UCSD-AML1 (cell line): ENCODE measurements around the gene BOC.

ENCODE experiments used
- DNase-seq: peaks from one replicate; lab custom pipeline; 2025; ENCODE audit not compliant: unreplicated experiment; lab: John Stamatoyannopoulos, UW

Gene BOC

GRCh38 chr3:113249111-113249510 is 37.8 kb downstream of the BOC start:
- DNase-seq, result no peak

GRCh38 chr3:113249601-113250000 is 38.2 kb downstream of the BOC start:
- no peak for DNase-seq

DNA sequence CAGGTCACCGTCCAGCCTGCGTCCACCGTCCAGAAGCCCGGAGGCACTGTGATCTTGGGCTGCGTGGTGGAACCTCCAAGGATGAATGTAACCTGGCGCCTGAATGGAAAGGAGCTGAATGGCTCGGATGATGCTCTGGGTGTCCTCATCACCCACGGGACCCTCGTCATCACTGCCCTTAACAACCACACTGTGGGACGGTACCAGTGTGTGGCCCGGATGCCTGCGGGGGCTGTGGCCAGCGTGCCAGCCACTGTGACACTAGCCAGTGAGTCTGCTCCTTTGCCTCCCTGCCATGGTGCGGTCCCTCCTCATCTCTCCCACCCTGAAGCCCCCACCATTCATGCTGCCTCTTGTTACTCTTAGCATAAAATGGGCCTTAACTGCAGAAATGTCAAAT is 39.2 kb downstream of the BOC start:
- DNase-seq, result no peak

GRCh38 chr3:113251817-113252216 is 40.5 kb downstream of the BOC start:
- DNase-seq, result no peak

- no peak for DNase-seq
Observed at GRCh38 chr3:113252553-113252952, 41.2 kb downstream of the BOC start.

DNA sequence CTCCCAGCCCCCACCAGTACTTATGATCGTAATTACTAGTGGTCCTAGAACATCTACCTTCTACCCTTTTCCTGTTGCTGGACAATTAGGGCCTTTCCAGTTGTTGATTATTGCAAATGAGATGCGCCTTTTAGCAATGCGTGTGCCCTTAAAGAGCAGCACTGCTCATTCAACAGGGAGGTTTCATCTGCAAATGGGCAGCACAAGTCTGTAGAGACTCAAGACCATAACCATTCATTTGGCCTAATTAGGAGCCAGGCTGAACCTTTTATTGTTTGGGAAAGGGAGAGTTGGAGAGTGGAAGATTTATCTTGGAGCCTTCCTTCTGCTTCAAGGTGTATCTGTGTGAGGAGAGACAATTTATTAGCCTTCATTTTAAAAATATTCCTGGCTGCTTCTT is 42.3 kb downstream of the BOC start:
- no peak for DNase-seq

DNA sequence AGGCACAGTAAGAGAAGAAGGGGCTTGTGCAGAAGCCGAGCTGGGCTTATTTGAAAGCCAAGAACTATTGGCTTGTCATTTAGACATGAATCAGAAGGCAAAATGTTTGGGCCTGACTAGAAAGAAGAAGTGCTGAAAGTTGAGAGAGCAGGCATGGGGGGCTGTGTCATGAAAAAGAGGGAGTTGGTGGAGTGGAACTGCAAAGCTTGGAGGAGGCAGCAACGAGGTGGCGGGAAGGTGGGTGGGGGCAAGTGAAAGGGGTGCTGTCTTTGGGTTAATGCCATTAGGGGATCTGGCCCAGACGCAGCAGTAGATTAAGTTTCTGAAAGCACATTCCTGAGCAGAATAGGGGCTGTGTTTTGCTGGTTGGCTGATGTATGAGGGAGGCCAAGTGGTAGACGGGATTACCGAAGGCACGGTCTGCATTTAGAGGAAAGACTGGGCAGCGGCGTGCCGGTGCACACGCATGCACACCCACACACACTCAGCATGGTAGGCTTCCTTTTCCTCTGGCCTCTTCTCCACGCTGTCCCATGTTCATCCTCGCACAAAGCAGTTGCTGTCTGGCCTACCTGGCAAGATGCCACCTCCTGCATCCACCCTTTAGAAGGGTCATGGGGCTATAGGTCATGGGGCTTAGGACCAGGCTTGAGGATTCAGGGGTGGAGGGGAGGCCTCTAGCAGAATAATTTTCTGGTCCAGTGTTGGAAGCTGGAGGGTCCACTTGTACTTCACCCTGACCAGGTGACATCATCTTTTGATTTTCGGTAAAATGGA is 43.0 kb downstream of the BOC start:
- no peak for DNase-seq

DNA sequence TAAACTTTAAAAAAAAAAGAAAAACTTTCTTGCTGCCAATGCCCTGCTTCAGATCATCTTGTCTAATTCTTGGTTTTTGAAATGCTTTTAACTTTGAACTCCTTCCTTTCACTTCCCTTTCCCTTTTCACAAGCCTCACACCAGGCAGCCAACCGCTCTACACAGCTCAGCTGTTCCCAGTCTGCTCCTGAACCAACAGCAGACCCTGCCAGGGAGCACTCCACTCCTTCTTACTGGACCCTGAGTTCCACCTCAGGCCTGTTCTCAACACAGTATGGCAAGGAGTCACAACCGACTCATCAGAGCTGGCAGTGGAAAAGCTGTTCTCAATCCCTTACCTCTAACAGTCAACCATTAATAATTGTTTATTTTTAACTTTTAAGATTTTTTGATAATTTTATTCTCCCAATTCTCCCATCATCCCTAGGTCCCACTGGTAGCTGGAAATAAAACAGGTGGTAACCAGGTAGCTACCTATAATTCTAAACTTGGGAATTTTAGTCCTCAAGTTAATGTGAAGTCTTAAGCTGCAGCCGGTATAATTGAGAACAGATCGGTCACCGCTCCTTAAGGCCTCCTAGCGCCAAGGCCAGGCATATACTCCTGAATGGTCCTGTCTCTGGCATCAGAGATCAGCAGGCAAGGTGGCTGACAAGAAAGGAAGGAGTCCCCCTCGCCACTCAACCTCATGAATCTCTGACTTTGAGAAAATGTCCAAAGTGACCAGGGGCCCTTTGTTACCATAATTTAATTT is 43.9 kb downstream of the BOC start:
- no peak for DNase-seq

DNA sequence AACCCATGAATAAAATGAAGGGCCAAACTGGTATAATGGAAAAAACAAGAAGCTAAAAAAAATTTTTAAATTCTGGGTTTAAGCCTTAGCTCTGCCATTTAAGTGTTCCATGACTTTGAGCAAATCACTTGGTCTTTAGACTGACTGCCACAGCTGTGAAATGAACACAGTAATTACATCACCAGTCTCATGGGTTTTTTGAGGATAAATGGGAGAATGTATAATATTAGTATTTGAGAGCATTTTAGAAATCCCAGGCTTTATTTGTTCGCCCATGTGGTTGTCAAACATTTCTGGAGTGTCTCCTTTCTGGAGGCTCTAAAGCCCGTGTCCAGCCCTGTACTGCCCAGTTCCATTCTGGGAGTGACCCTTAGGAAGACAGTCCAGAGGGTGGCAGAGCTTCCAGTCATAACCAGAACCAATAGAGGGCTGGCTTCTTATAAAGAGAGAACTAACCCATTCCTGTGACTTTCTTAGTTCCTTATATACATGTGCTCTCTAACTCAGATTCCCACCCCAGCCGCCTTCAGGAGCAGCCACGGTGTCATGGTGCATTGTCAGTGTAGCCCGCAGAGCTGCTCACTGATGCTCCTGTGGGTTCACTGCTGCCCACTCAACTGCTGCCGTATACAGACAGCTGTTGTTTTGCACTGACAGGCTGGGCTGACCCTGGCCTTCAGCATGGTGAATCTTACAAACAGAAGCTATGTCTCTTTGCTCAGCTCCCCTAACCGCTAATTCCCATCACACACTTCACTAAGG is 44.7 kb downstream of the BOC start:
- no peak for DNase-seq

GRCh38 chr3:113258361-113258760 is 47.0 kb downstream of the BOC start:
- no peak for DNase-seq

- DNase-seq, result no peak
Observed at GRCh38 chr3:113259196-113259595, 47.8 kb downstream of the BOC start.

DNA sequence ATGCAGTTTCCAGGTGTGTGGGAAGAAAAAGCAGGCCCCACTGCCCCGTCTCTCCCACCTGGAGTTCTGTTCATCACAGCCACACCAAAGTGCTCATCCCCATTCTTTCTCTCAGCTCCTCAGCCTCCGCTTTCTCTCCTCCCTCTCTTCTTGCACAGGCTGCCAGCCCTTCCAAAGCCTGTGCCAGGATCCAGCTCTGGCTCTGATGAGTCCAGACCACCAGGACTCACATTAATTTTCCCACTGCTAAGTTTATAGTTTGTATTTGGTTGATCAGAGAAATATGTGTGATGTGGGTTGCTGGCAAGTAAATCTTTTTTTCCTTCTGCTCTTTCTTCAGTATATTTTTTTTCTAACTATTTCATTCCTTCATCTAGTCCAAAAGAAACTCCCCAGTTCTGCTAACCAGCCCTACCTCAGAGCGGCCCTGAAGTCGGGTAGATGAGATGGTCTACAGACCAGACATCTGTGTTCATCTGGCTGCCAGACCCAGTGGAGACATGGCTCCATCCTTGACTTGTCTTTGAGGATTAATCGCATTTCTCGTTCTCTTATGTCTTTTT is 49.8 kb downstream of the BOC start:
- DNase-seq, result no peak

- no peak for DNase-seq
Observed at GRCh38 chr3:113261626-113262303, 50.4 kb downstream of the BOC start.

DNA sequence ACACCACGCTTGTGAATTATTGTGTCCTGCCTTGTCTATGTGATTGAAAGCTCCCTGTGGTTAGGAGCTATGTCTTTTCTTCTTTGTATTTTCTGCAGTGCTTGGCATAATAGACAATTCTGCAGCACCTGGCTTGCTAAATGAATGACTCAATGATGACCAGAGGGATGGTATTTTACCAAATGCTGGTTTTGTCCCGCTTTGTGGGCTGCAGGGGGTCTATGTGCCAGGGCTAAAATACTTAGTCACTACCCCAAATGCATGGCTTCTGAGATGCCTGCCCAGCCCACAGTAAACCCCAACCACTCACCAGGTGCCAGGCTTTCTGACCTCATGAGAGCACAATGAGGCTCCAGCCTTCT is 50.9 kb downstream of the BOC start:
- no peak for DNase-seq

DNA sequence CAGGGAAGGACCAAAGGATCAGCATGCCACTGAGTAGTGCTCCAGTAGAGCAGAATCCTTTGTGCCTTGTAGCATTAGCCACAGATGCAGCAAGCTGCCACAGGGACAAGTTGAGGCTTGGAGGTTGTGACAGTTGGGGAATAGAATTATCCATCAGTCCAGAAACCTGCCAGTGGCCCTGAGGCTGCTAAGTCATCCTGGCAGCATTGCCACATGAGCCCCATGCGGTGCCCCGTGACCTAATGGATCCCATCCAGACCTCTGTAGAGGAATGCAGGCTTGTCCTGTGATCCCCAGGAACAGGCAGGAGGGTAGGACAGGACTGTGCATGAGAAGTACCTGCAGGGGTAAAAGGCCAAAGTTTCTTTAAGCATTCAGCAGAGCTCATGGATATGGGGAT is 51.7 kb downstream of the BOC start:
- DNase-seq, result no peak

- no peak for DNase-seq
Observed at GRCh38 chr3:113263778-113264177, 52.4 kb downstream of the BOC start.

GRCh38 chr3:113264283-113265131 is 53.1 kb downstream of the BOC start:
- no peak for DNase-seq

- no peak for DNase-seq
Observed at GRCh38 chr3:113265231-113265630, 53.9 kb downstream of the BOC start.

- no peak for DNase-seq
Observed at GRCh38 chr3:113266738-113267137, 55.4 kb downstream of the BOC start.

- DNase-seq, result no peak
Observed at GRCh38 chr3:113268311-113268710, 57.0 kb downstream of the BOC start.
